ENCODE measurements around the gene FRMD8. TPM values are rescaled to one million over a fixed set of nuclear protein-coding genes. Genes with fewer than 3 reads are reported as not detected.
"Not testable (repeated sequence)": the region's sequence is repeated elsewhere in the genome, so short reads cannot be mapped to it uniquely, and the experiment has no call there.

The FRMD8 gene
- total RNA-seq, 2 donors from 2014 or later, result 39.7 to 53.4 TPM

DNA sequence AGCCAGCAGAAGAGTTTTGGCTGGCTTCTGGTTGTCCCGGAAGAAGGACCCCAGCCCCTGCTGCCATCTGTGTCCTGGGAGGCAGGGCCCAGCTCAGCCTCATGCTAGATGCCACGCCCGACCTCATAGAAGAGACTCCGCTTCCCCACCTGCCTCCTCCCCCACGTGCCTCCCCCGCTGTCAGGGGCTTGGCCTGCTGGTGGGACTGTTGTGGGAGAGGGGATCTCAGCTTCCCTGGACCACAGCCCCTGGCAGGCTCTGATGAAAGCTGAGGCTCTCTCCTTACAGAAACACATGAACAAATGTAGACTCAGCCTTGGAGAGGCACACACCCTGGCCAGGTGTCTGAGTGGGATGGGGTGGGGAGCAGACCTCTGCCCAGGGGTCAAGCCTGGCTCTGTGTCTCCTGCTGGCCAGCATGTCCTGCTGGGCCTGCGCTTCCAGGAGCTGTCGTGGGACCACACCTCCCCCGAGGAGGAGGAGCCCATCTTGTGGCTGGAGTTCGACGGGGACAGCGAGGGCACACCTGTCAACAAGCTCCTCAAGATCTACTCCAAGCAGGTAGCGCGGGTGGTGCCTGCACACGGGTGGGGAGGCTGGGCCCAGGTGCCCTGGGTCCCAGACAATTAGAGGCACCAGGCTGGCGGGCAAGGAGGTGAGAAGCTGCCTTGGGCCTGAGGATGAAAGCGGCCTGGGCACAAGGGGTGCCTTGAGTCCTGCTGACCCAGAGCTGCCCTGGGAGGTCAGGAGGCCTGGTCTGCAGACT lies 14.1 kb downstream of the FRMD8 start:
- peak overlapping the region in 1 of 2 donors; percentile 29 for H3K27ac Mint-ChIP-seq
- no peak for DNase-seq (ENCODE audit: low spot score in 2 of 2)
- ATAC-seq, result no peak
- H3K36me3 Mint-ChIP-seq, result peaks cover 6 to 11% of the 10 kb centered on the region in 2 donors
- no peaks in the 10 kb centered on the region for H3K9me3 Mint-ChIP-seq

- peaks cover 6 to 11% of the 10 kb centered on the region in 2 donors for H3K36me3 Mint-ChIP-seq
- no peaks in the 10 kb centered on the region for H3K9me3 Mint-ChIP-seq
- ATAC-seq (no peak), DNase-seq (ENCODE audit: low spot score in 2 of 2) (no peak)
- peak overlapping the region; percentile 18 to 95 for H3K27ac Mint-ChIP-seq
Observed at GRCh38 chr11:65401073-65401802, 14.8 kb downstream of the FRMD8 start.

- H3K36me3 Mint-ChIP-seq, result peaks cover 6 to 11% of the 10 kb centered on the region in 2 donors
Observed at GRCh38 chr11:65401803-65402248, 15.4 kb downstream of the FRMD8 start.

DNA sequence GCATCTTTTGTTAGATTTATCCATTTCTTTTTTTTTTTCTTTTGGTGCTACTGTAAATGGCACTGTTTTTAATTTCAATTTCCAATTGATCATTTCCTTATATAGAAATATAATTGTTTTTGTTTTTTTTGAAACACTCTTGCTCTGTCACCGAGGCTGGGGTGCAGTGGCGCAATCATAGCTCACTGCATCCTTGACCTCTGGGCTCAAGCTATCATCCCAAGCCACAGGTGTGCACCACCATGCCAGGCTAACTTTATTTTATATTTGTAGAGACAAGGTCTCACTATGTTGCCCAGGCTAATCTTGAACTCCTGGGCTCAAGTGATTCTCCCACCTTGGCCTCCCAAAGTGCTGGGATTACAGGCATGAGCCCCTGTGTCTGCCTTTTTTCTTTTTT lies 16.4 kb downstream of the FRMD8 start:
- Mint-ChIP-seq H3K9me3 (no peaks in the 10 kb centered on the region), H3K36me3 (peaks cover 6% of the 10 kb centered on the region in 2 donors), H3K27ac (no peak overlapping the region)
- no peak for DNase-seq (ENCODE audit: low spot score in 2 of 2)
- no peak for ATAC-seq

More at GRCh38 chr11:65401803-65402248, 15.4 kb downstream of the FRMD8 start:
- no peak for ATAC-seq
- DNase-seq (ENCODE audit: low spot score in 2 of 2), result no peak
- Mint-ChIP-seq H3K9me3 (no peaks in the 10 kb centered on the region), H3K27ac (peak overlapping the region; percentile 18 to 95)

DNA sequence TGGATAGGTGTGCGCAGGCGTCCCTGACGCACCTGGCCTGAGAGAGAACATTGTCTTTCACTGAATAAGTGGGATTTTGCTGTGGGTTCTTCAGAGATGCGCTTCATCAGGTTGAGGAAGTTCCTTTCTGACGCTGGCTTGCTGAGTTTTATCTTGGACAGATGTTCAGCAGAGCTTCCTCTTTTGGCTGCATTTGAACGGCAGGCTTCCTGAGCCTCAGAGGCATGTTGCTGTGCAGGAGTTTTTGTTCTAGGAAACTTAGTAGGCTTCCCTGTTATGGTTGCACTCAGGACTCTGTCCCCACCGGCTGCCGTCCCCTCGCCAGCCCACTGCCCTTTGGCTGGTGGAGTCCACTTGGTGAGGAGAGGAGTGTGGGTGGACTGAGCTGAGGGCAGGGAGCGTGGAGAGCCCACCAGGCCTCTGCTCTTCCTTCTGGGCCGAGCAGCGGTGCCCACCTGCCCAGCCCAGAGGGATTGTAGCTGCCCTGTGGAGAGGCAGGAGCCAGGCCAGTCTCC lies 17.2 kb downstream of the FRMD8 start:
- no peak overlapping the region for H3K27ac Mint-ChIP-seq
- ATAC-seq, result no peak
- H3K36me3 Mint-ChIP-seq, result peaks cover under 1% of the 10 kb centered on the region in 2 donors
- DNase-seq (ENCODE audit: low spot score in 2 of 2), result no peak
- H3K9me3 Mint-ChIP-seq, result no peaks in the 10 kb centered on the region

DNA sequence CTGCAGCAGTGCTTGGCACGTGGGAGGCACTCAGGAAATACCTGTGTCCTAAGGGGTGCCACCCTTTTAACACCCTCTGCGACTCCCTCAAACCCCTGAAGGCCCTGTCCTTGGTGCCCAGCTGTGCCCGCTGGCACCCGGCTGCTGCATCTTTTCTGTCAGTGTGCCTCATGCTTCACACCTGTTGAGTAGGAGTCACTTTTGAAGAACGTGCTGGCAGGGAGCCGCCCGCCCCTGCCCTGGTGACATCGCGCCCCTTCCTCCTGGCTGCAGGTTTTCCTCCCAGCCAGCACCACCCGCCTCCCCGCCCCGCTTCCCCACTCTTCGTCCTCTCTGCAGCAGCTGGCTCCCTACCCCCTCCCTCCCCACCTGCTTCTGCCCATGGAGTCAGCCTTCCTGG lies 17.8 kb downstream of the FRMD8 start:
- Mint-ChIP-seq H3K36me3 (peaks cover 0 to 2% of the 10 kb centered on the region in 2 donors), H3K27ac (no peak overlapping the region), H3K9me3 (no peaks in the 10 kb centered on the region)
- no peak for DNase-seq (ENCODE audit: low spot score in 2 of 2)
- no peak for ATAC-seq

DNA sequence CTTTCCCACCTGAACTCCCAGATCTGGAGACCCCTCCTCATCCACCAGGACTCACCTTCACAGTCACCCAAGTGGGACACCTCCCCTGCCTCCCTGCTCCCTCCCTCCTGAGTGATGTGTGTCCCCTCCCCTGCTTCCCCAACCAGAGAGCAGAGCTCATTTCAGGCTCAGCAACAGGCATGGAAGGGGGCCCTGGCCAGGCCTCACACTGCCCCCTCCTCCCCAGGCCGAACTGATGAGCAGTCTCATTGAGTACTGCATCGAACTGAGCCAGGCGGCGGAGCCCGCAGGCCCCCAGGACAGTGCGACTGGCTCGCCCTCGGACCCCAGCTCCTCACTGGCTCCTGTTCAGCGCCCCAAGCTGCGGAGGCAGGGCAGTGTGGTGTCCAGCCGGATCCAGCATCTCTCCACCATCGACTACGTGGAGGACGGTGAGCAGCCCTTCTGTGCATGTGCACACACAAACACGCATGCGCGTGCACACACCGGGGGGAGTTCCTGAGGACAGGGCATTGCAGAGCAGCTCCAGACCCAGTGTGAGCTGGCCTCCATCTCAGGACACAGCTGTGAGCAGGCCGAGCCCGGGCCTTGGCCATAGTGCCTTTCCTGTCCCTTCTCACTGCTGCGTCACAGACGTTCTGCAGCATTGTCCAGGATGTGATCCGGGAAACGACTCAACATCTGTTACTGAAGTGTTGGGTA lies 18.4 kb downstream of the FRMD8 start:
- DNase-seq (ENCODE audit: low spot score in 2 of 2), result no peak
- no peak overlapping the region for H3K27ac Mint-ChIP-seq
- H3K9me3 Mint-ChIP-seq, result no peaks in the 10 kb centered on the region
- ATAC-seq, result no peak
- peaks cover 0 to 6% of the 10 kb centered on the region in 2 donors for H3K36me3 Mint-ChIP-seq

DNA sequence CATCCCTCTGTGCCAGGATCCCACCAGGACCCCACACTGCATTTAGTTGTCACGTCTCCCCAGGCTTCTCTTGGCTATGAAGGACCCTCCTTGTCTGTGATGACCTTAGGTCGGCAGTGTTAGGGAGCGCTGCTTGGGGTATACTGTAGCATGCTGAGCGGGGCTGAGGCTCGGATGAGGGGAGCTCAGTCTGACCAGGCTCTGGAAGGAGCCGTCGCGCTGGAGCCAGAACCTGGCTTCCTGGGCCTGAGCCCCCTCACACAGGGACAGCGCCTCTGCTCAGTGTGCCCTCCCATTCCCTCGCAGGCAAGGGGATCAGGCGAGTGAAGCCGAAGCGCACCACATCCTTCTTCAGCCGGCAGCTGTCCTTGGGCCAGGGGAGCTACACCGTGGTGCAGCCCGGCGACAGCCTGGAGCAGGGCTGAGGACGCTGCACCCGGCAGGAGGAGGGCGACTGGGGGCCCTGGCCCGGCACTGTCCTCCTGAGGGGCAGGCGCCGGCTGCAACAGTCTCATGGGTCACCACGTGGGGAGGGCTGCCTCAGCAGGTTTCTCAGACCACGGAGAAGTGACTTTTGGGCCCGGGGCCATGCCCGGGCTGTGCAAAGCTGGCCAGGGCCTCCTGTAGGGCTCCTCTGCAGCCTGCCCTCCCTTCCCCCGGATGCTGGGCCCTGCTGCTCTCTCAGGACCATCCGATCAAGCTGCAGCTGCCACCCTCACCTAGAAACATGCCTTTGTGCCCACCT lies 24.7 kb downstream of the FRMD8 start:
- H3K9me3 Mint-ChIP-seq, result no peaks in the 10 kb centered on the region
- peaks cover 0 to 6% of the 10 kb centered on the region in 2 donors for H3K36me3 Mint-ChIP-seq
- ATAC-seq (no peak), DNase-seq (ENCODE audit: low spot score in 2 of 2) (no peak)
- H3K27ac Mint-ChIP-seq, result peak overlapping the region in 1 of 2 donors; percentile 29

- DNase-seq (ENCODE audit: low spot score in 2 of 2), result no peak
- Mint-ChIP-seq H3K9me3 (no peaks in the 10 kb centered on the region), H3K27ac (no peak overlapping the region), H3K36me3 (peaks cover 4 to 6% of the 10 kb centered on the region in 2 donors)
- ATAC-seq, result no peak
Observed at GRCh38 chr11:65411681-65412070, 25.2 kb downstream of the FRMD8 start.

GRCh38 chr11:65412271-65413076 lies 26.0 kb downstream of the FRMD8 start:
- H3K36me3 Mint-ChIP-seq, result peaks cover 6 to 10% of the 10 kb centered on the region in 2 donors
- DNase-seq (ENCODE audit: low spot score in 2 of 2) (peak in 1 of 2 donors; percentile 52), ATAC-seq (no peak)
- peak overlapping the region in 1 of 2 donors; percentile 77 for H3K27ac Mint-ChIP-seq
- no peaks in the 10 kb centered on the region for H3K9me3 Mint-ChIP-seq

DNA sequence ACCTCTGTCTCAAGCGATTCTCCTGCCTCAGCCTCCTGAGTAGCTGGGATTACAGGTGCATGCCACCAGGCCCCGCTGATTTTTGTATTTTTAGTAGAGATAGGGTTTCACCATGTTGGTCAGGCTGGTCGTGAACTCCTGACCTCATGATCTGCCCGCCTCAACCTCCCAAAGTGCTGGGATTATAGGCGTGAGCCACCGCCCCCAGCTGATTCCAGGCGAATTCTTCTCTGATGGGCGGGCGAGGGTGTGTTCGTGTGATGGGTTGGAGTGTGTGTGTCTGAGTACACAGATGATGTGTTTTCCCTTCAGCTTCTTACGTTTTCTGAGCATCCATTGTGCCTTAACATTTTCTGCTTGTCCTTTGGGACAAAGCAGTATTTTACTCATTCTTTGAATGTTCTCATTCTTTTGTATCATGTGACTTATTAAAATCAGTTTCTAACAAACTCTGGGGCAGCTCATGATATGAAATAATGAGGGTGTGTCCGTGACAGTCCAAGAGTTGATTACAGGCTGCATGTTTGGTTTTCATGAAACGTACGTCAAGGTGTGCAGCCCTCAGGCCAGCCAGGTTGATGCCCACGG lies 26.7 kb downstream of the FRMD8 start:
- ATAC-seq, H3K9me3 Mint-ChIP-seq: not testable (repeated sequence)
- Mint-ChIP-seq H3K27ac (peak overlapping the region; percentile 19 to 59), H3K36me3 (peaks cover 6 to 10% of the 10 kb centered on the region in 2 donors)
- DNase-seq (ENCODE audit: low spot score in 2 of 2), result peak in 1 of 2 donors; percentile 46

GRCh38 chr11:65414776-65415498 lies 28.5 kb downstream of the FRMD8 start:
- no peak for ATAC-seq
- peak in 1 of 2 donors; percentile 44 for DNase-seq (ENCODE audit: low spot score in 2 of 2)
- Mint-ChIP-seq H3K36me3 (peaks cover 0 to 23% of the 10 kb centered on the region in 2 donors), H3K27ac (peak overlapping the region in 1 of 2 donors; percentile 100), H3K9me3 (no peaks in the 10 kb centered on the region)

DNA sequence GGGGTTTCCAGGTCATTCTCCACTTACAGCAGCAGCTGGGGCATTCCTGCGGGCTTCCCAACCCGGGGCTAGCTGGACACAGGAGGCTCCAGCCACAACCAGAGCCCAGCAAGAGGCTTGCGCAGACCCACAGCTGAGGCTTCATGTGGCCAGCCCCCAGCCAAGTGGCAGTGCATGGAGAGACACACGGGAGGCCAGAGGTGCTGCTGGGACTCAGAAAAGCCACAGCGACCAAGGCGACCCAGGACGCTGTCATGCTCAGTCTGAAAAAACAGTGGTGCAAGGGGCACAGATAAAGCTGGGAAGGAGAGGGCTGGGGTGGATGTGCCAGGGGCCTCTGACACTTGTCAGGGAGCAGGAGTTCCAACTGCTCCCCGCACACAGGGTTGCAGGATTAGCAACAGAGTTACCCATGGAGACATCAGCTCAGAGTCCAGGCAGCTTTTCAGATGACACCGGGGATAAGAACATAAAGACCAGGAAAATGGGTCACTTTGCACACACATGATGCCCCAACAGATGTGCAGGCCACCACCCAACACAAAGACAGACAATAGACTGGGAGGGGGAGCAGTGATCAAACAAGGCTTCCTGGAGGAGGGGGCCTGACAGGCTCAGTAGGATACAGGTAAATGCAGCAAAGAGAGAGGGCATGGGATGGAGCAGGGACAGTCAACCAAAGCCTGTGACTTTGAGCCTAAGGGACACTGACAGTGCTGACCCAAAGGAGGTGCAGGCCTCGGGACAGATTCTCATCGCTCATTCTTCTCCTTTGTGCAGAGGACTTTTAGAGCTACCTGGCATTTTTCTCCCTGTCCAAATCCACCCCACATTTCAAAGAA lies 29.3 kb downstream of the FRMD8 start:
- H3K9me3 Mint-ChIP-seq, result no peaks in the 10 kb centered on the region
- ATAC-seq, result no peak
- DNase-seq (ENCODE audit: low spot score in 2 of 2), result peak in 1 of 2 donors; percentile 57
- H3K27ac Mint-ChIP-seq, result peak overlapping the region; percentile 23 to 100
- peaks cover 0 to 25% of the 10 kb centered on the region in 2 donors for H3K36me3 Mint-ChIP-seq

All from activated naive CD4-positive, alpha-beta T cell treated with anti-CD3 and anti-CD28 coated beads, Interleukin-2, amount 50 U/mL, for 72 hours (primary cell).